GM21515 (cell line): ENCODE measurements around the gene MS4A8.

Experiments used
- ATAC-seq: cut with Tn5 transposase; IDR thresholded peaks from one replicate; pipeline ENCODE4 v1.9.1; 2021; ENCODE audit not compliant: unreplicated experiment

Gene MS4A8

GRCh38 chr11:60762851-60763691, 63.7 kb downstream of the MS4A8 start:
- peak; percentile 66 for ATAC-seq

GRCh38 chr11:60763692-60764369, 64.4 kb downstream of the MS4A8 start:
- peak; percentile 31 for ATAC-seq

GRCh38 chr11:60764879-60765278, 65.5 kb downstream of the MS4A8 start:
- peak; percentile 35 for ATAC-seq

GRCh38 chr11:60765355-60765754, 65.9 kb downstream of the MS4A8 start:
- no peak for ATAC-seq
